BE2C (cell line): Measurements from ENCODE around the gene LAMA3.

ENCODE experiments used
- DNase-seq: peaks from one replicate; pipeline ENCODE4 v3.0.0-alpha.2; 2020
- H3K27me3 ChIP-seq: fragments of 250-450 bp; sonication (Bioruptor Pico); 2 replicates; pipeline ENCODE4 v1.5.1; 2020; ENCODE audit warnings: mild to moderate bottlenecking
- H3K36me3 ChIP-seq: fragments of 250-450 bp; sonication (Bioruptor Pico); 2 replicates; pipeline ENCODE4 v1.5.1; 2020; ENCODE audit warnings: mild to moderate bottlenecking
- H3K4me1 ChIP-seq: fragments of 250-450 bp; sonication (Bioruptor Pico); 2 replicates; pipeline ENCODE4 v1.5.1; 2020
- H3K4me3 ChIP-seq: 2 replicates; pipeline ENCODE4 v1.5.1; 2011; ENCODE audit warnings: low read depth, low read length
- H3K9me3 ChIP-seq: fragments of 250-450 bp; sonication (Bioruptor Pico); 2 replicates; pipeline ENCODE4 v1.5.1; 2020
- TF ChIP-seq, protein P1 (sequence below): IDR thresholded peaks from 2 replicates; pipeline ENCODE4 v1.5.1; 2012; ENCODE audit warnings: mild to moderate bottlenecking, low read depth, low read length

Gene LAMA3

GRCh38 chr18:23658285-23658684, 31.0 kb upstream of the LAMA3 start:
- H3K4me1 ChIP-seq: no peaks in the 10 kb centered on the region
- TF ChIP-seq, protein P1, sequence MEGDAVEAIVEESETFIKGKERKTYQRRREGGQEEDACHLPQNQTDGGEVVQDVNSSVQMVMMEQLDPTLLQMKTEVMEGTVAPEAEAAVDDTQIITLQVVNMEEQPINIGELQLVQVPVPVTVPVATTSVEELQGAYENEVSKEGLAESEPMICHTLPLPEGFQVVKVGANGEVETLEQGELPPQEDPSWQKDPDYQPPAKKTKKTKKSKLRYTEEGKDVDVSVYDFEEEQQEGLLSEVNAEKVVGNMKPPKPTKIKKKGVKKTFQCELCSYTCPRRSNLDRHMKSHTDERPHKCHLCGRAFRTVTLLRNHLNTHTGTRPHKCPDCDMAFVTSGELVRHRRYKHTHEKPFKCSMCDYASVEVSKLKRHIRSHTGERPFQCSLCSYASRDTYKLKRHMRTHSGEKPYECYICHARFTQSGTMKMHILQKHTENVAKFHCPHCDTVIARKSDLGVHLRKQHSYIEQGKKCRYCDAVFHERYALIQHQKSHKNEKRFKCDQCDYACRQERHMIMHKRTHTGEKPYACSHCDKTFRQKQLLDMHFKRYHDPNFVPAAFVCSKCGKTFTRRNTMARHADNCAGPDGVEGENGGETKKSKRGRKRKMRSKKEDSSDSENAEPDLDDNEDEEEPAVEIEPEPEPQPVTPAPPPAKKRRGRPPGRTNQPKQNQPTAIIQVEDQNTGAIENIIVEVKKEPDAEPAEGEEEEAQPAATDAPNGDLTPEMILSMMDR: no peak
- H3K9me3 ChIP-seq: no peaks in the 10 kb centered on the region
- H3K4me3 ChIP-seq: no peak overlapping the region
- no peak for DNase-seq
- no peaks in the 10 kb centered on the region for H3K36me3 ChIP-seq
- H3K27me3 ChIP-seq: peaks cover 11% of the 10 kb centered on the region

- Histone ChIP-seq H3K4me1 (no peaks in the 10 kb centered on the region), H3K27me3 (peaks cover 11% of the 10 kb centered on the region), H3K4me3 (peak overlapping the region; percentile 57), H3K9me3 (no peaks in the 10 kb centered on the region), H3K36me3 (no peaks in the 10 kb centered on the region)
- DNase-seq: no peak
- TF ChIP-seq, protein P1: no peak
Measured at GRCh38 chr18:23661735-23662308, 27.4 kb upstream of the LAMA3 start.

DNA sequence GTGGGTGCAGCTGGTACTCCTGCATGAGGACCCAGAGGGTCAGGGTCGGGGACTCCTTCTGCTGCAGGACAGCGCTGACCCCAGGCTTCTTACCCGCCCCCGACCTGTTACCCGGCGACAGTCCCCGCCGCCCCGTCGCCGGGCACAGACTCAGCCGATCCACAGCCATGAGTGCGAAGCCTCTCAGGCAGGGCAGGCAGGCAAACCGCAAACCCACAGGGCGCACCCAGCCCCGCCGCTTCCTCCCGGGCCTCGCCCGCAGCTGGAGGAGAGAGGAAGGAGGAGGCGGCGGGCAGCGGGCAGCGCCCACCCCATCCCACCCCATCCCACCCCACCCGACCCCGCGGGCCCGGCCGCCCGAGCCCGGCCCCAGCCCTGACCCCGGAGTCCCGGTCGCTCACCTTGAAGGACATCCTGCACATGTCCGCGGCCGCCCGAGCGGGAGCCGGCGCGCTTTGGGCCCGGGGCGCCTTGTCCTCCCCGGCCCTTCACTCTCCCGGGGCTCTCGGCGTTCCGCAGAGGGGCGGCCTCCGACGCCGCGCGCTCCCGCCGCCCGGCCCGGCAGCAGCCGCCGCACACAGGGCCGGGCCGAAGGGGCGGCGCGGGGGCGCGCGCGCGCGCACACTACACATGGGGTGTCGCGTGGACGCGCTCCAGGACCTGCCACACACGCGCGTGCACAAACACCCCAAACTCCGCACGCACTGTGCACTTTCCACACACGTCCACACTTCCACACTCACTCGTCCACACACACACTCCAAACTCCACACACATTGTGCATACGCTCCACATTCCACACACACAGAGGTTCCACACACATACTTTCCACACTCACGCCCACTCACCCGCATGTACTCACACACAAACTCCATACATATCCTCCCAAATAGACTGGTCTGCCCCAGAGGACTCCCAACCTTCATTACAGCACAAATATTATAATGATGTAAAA, 26.7 kb upstream of the LAMA3 start, which contains the start of gene ANKRD29:
Gene ANKRD29, minus strand, starts transcription at position 603 of the 955 bp plus-strand sequence. Its CDS starts 181 bp downstream, at position 422.
- TF ChIP-seq, protein P1: no peak
- Histone ChIP-seq H3K4me1 (no peaks in the 10 kb centered on the region), H3K4me3 (peak within 1 kb of the TSS; percentile 57), H3K27me3 (peaks cover 11% of the 10 kb centered on the region), H3K36me3 (no peaks in the 10 kb centered on the region), H3K9me3 (no peaks in the 10 kb centered on the region)
- peak; percentile 38 for DNase-seq

- Histone ChIP-seq H3K27me3 (peaks cover 11% of the 10 kb centered on the region), H3K4me3 (no peak overlapping the region)
Measured at GRCh38 chr18:23664674-23665073, 24.6 kb upstream of the LAMA3 start.

GRCh38 chr18:23667114-23667513, 22.1 kb upstream of the LAMA3 start:
- TF ChIP-seq, protein P1: no peak
- no peak for DNase-seq
- H3K36me3 ChIP-seq: no peaks in the 10 kb centered on the region
- H3K4me3 ChIP-seq: no peak overlapping the region
- no peaks in the 10 kb centered on the region for H3K9me3 ChIP-seq
- H3K4me1 ChIP-seq: no peaks in the 10 kb centered on the region
- peaks cover 2% of the 10 kb centered on the region for H3K27me3 ChIP-seq

More at GRCh38 chr18:23664674-23665073, 24.6 kb upstream of the LAMA3 start:
- no peak for DNase-seq
- Histone ChIP-seq H3K4me1 (no peaks in the 10 kb centered on the region), H3K36me3 (no peaks in the 10 kb centered on the region), H3K9me3 (no peaks in the 10 kb centered on the region)
- TF ChIP-seq, protein P1: no peak
